HCT116 (cell line): ENCODE results near the gene BMP5. TPM values are rescaled to one million over a fixed set of nuclear protein-coding genes. Genes with fewer than 3 reads are reported as not detected.

ENCODE experiments used
- ATAC-seq: fragments of 200-7000 bp; cut with Tn5 transposase; 2 replicates; pipeline ENCODE4 v1.9.1; 2020; ENCODE audit warnings: mild to moderate bottlenecking, moderate library complexity
- BruUV-seq: library from RNA; stranded (reverse); fragments of 400-500 nt; replicated peaks from 2 replicates; lab custom pipeline; 2021; lab: Mats Ljungman, UMichigan
- CTCF ChIA-PET: fragments of 300-600 bp; sonication (Branson Sonifier 250); formaldehyde crosslinking; loops from one replicate; lab custom pipeline; 2021; ENCODE audit warnings: antibody characterized with exemption; lab: Charles Lee
- POLR2A ChIA-PET: fragments of 300-600, 350-600 bp; sonication (Branson Sonifier 250); formaldehyde crosslinking; loops from one replicate; lab custom pipeline; 2021; ENCODE audit warnings: antibody characterized with exemption; lab: Charles Lee
- RAD21 ChIA-PET, 2 experiments: fragments of 300-600 bp; sonication (Branson Sonifier 250); formaldehyde crosslinking; loops; one replicate each; lab custom pipeline; 2023; ENCODE audit warnings: low total read pairs in 2 of 2; ENCODE audit not compliant: uncharacterized antibody in 2 of 2, unreplicated experiment in 2 of 2, low non-redundant PET in 1 of 2; lab: Charles Lee
- DNase-seq: peaks from one replicate; pipeline ENCODE4 v3.0.0-alpha.2; 2010; ENCODE audit warnings: low read depth, low spot score
- H2AFZ ChIP-seq: fragments of 200-600 bp; shearing (Covaris generic), sonication (generic); 2 replicates; pipeline ENCODE4 v1.6.1; 2017; ENCODE audit warnings: low read depth, mixed run types, mixed read lengths, antibody characterized with exemption, low read length; ENCODE audit not compliant: poor library complexity, severe bottlenecking
- H3K27ac ChIP-seq: 2 replicates; pipeline ENCODE4 v1.5.1; 2012; ENCODE audit warnings: low read depth, low read length
- H3K27me3 ChIP-seq: fragments of 200-600 bp; sonication (generic); 2 replicates; pipeline ENCODE4 v1.6.1; 2016; ENCODE audit warnings: mixed run types, low read length, mixed read lengths; ENCODE audit not compliant: insufficient read depth
- H3K36me3 ChIP-seq, 2 experiments: fragments of 200-500 bp in 1 of 2; fragments of 200-600 bp in 1 of 2; sonication (Bioruptor generic) in 1 of 2; sonication (generic) in 1 of 2; 2 replicates each; pipeline versions ENCODE4 v1.5.1 to v1.6.1; 2014 to 2016; ENCODE audit warnings: low read length in 2 of 2, inconsistent platforms in 1 of 2, mixed read lengths in 1 of 2, mixed run types in 1 of 2; ENCODE audit not compliant: insufficient read depth in 2 of 2, control insufficient read depth in 1 of 2
- H3K4me1 ChIP-seq, 2 experiments: fragments of 200-600 bp in 1 of 2; sonication (generic) in 1 of 2; 2 replicates each; pipeline versions ENCODE4 v1.5.1 to v1.6.1; 2012 to 2017; ENCODE audit warnings: low read length in 2 of 2, inconsistent platforms in 1 of 2, mild to moderate bottlenecking in 1 of 2, mixed read lengths in 1 of 2, mixed run types in 1 of 2, moderate library complexity in 1 of 2; ENCODE audit not compliant: insufficient read depth in 2 of 2, control insufficient read depth in 1 of 2
- H3K4me2 ChIP-seq: fragments of 200-600 bp; sonication (generic); 2 replicates; pipeline ENCODE4 v1.6.1; 2017; ENCODE audit warnings: mixed run types, low read length, mixed read lengths
- H3K4me3 ChIP-seq, 2 experiments: fragments of 200-600 bp in 1 of 2; sonication (generic) in 1 of 2; replicated peaks in 1 of 2; 2 replicates each; pipeline ENCODE4 v1.5.1; 2011 to 2016; ENCODE audit warnings: low read length in 2 of 2, control low read depth in 1 of 2, low read depth in 1 of 2, mild to moderate bottlenecking in 1 of 2, mixed read lengths in 1 of 2, mixed run types in 1 of 2
- H3K79me2 ChIP-seq: fragments of 200-600 bp; sonication (generic); 2 replicates; pipeline ENCODE4 v1.6.1; 2017; ENCODE audit warnings: mild to moderate bottlenecking, mixed run types, low read length, moderate library complexity, mixed read lengths; ENCODE audit not compliant: insufficient read depth
- H3K9ac ChIP-seq: fragments of 200-600 bp; sonication (generic); 2 replicates; pipeline ENCODE4 v1.6.1; 2016; ENCODE audit warnings: low read length, mixed read lengths
- H3K9me2 ChIP-seq: fragments of 200-600 bp; sonication (generic), shearing (Covaris generic); 2 replicates; pipeline ENCODE4 v1.6.1; 2017; ENCODE audit warnings: mixed run types, mild to moderate bottlenecking, moderate library complexity; ENCODE audit not compliant: insufficient read depth
- H3K9me3 ChIP-seq, 2 experiments: fragments of 200-500 bp in 1 of 2; fragments of 200-600 bp in 1 of 2; sonication (Bioruptor generic) in 1 of 2; sonication (generic) in 1 of 2; 2 replicates each; pipeline ENCODE4 v1.6.1; 2014 to 2017; ENCODE audit warnings: low read length in 2 of 2, mixed read lengths in 2 of 2, inconsistent platforms in 1 of 2, low read depth in 1 of 2, mild to moderate bottlenecking in 1 of 2, mixed run types in 1 of 2, moderate library complexity in 1 of 2; ENCODE audit not compliant: control insufficient read depth in 1 of 2, insufficient read depth in 1 of 2
- H4K20me1 ChIP-seq: fragments of 200-600 bp; sonication (generic), shearing (Covaris generic); 2 replicates; pipeline ENCODE4 v1.6.1; 2017; ENCODE audit warnings: mixed run types, mild to moderate bottlenecking, moderate library complexity; ENCODE audit not compliant: insufficient read depth
- CEBPB ChIP-seq: IDR thresholded peaks from 2 replicates; pipeline ENCODE4 v1.6.1; 2012; ENCODE audit warnings: low read depth
- EGR1 ChIP-seq: IDR thresholded peaks from 2 replicates; pipeline ENCODE4 v1.6.1; 2012; ENCODE audit warnings: low read depth
- ELF1 ChIP-seq: IDR thresholded peaks from 2 replicates; pipeline ENCODE4 v1.6.1; 2012; ENCODE audit warnings: low read depth, borderline replicate concordance
- EZH2 ChIP-seq: fragments of 200-600 bp; sonication (generic); IDR thresholded peaks from 2 replicates; pipeline ENCODE4 v1.6.1; 2017; ENCODE audit warnings: antibody characterized with exemption, mixed run types
- ZFX ChIP-seq: fragments of 450-650 bp; IDR thresholded peaks from 2 replicates; pipeline ENCODE4 v1.6.1; 2017
- ZNF274 ChIP-seq: fragments of 200-500 bp; sonication (Bioruptor generic); IDR thresholded peaks from 2 replicates; pipeline ENCODE4 v1.6.1; 2014; ENCODE audit warnings: mild to moderate bottlenecking, low read depth, low read length, inconsistent platforms
- intact Hi-C: fragments of 100-400 bp; cut with micrococcal nuclease; formaldehyde crosslinking; loops from 2 replicates; pipeline ENCODE4 v1.10.0; 2022
- total RNA-seq: library from RNA; stranded (reverse); gene quantifications from one replicate; pipeline ENCODE4 v1.2.1, GENCODE V29; 2021; ENCODE audit not compliant: unreplicated experiment
- TF ChIP-seq, protein P1 (sequence below): IDR thresholded peaks from 2 replicates; pipeline ENCODE4 v1.6.1; 2011; ENCODE audit warnings: mild to moderate bottlenecking, low read length, moderate library complexity; ENCODE audit not compliant: insufficient replicate concordance; ENCODE audit errors: extremely low read depth
- TF ChIP-seq, protein P2 (sequence below): IDR thresholded peaks from 2 replicates; pipeline ENCODE4 v1.6.1; 2012
- TF ChIP-seq, protein P3 (sequence below): IDR thresholded peaks from 2 replicates; pipeline ENCODE4 v1.6.1; 2012

BMP5 gene
- total RNA-seq, 1 experiment from 2014 or later = not detected

DNA sequence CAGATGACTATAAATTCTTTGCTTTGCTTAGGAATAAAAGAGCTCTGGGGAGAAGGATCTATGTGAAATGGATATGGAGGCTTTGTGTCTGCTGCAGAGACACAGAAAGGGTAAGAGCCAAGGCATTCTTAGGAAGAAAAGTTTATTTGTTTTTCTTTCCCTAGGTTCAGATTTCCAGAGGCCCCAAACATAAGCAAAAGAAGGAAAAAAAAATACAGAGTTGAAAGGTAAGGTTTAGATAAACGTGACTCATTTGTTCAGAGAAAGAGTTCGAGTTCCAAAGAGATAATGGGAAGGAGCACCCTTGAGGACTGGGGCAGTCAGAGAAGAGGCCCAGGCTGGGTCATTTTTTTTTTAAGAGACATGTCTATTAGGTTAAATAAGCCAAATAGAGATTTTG is 27.4 kb upstream of the BMP5 start:
- no peak for DNase-seq
- Histone ChIP-seq H3K9ac (no peak overlapping the region), H3K9me3 (no peaks in the 10 kb centered on the region), H3K27me3 (no peaks in the 10 kb centered on the region), H3K9me2 (no peaks in the 10 kb centered on the region), H3K36me3 (no peaks in the 10 kb centered on the region), H4K20me1 (no peaks in the 10 kb centered on the region), H3K4me3 (no peak overlapping the region), H3K79me2 (no peaks in the 10 kb centered on the region), H2AFZ (no peak overlapping the region), H3K4me1 (no peaks in the 10 kb centered on the region), H3K4me2 (no peak overlapping the region), H3K27ac (no peak overlapping the region)
- POLR2A ChIA-PET = no interaction called here
- CTCF ChIA-PET = no interaction called here
- intact Hi-C loops = no loop called here
- no peak for ATAC-seq
- no TSS peak for BruUV-seq
- TF ChIP-seq, protein P1, sequence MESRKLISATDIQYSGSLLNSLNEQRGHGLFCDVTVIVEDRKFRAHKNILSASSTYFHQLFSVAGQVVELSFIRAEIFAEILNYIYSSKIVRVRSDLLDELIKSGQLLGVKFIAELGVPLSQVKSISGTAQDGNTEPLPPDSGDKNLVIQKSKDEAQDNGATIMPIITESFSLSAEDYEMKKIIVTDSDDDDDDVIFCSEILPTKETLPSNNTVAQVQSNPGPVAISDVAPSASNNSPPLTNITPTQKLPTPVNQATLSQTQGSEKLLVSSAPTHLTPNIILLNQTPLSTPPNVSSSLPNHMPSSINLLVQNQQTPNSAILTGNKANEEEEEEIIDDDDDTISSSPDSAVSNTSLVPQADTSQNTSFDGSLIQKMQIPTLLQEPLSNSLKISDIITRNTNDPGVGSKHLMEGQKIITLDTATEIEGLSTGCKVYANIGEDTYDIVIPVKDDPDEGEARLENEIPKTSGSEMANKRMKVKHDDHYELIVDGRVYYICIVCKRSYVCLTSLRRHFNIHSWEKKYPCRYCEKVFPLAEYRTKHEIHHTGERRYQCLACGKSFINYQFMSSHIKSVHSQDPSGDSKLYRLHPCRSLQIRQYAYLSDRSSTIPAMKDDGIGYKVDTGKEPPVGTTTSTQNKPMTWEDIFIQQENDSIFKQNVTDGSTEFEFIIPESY = no peak
- no peak for TF ChIP-seq ZNF274
- no peak for TF ChIP-seq CEBPB
- TF ChIP-seq, protein P2, sequence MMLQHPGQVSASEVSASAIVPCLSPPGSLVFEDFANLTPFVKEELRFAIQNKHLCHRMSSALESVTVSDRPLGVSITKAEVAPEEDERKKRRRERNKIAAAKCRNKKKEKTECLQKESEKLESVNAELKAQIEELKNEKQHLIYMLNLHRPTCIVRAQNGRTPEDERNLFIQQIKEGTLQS = no peak
- no peak for TF ChIP-seq ELF1
- TF ChIP-seq, protein P3, sequence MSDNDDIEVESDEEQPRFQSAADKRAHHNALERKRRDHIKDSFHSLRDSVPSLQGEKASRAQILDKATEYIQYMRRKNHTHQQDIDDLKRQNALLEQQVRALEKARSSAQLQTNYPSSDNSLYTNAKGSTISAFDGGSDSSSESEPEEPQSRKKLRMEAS = no peak
- TF ChIP-seq EGR1 = no peak
- TF ChIP-seq EZH2 = no peak
- no peak for TF ChIP-seq ZFX
- RAD21 ChIA-PET = no interaction called here
